ENCODE results near the gene TMEM30B.
A peak's percentile ranks its signal among the peaks of the same experiment; 100 is the strongest.

The TMEM30B gene

DNA sequence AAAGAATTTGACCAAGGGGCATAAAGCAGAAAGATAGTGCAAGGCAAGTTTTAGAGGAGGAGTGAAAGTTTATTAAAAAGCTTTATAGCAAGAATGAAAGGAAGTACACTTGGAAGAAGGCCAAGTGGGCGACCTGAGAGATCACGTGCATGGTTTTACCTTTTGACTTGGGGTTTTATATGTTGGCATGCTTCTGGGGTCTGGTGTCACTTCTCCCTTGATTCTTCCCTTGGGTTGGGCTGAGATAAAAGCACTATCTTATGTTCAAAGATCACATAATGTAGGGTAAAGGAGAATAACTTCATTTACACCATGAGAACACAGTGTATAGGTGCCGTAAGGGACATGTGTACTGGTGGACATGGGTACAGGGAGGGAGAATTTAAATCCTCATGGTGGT lies 17.7 kb upstream of the TMEM30B start:
- DNase-seq (ENCODE audit: low read depth in 2 of 2): no peak

DNA sequence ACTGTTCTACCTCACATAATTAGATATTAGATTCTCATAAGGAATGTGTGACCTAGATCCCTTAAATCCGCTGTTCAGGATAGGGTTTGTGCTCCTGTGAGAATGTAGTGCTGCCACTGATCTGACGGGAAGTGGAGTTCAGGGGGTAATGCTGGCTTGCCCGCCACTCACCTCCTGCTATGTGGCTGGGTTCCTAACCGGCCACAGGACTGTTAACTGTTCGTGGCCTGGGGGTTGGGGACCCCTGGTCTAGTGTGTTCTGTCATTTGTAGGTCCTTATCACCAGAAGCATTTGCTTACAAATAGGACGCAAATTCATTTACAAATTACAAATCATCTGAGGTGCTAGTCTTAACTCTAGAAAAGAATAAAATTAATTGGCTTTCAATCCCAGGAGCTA lies 16.4 kb upstream of the TMEM30B start:
- DNase-seq (ENCODE audit: low read depth in 2 of 2): no peak

DNA sequence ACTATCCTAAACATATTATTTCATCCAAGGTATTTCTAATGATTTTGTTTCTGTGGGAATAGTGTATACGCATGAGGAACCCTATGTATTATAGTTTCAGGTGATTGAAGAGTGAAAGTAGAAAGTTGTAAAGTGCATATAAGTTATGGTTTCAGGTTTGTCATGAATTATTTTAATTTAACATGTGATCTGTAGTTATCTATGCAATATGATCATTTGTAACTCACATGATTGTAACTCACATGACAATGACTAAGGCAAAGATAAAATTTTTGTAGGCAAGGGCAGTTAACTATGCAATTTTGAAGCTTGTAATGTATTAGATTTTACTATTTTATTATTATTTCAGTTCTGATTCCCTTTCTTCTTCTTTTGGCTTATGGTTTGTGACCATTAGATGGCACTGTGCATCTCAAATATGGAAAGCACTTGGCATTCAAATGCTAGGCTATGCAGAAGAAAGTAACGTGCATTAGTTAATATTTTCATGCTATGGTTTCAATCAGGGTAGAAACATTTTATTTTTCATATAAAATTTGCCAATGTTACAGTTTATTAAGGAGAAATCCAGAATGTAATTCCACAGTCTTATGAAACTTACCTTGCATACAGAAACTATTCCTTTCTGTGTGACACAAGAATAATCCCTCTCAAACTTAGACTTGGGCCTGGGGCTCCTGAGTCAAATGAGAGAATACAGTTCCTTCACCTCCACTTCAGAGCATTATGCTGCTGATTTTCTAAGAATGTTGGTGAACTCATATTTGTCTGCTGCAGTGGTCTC lies 15.8 kb upstream of the TMEM30B start:
- DNase-seq (ENCODE audit: low read depth in 2 of 2): no peak

DNA sequence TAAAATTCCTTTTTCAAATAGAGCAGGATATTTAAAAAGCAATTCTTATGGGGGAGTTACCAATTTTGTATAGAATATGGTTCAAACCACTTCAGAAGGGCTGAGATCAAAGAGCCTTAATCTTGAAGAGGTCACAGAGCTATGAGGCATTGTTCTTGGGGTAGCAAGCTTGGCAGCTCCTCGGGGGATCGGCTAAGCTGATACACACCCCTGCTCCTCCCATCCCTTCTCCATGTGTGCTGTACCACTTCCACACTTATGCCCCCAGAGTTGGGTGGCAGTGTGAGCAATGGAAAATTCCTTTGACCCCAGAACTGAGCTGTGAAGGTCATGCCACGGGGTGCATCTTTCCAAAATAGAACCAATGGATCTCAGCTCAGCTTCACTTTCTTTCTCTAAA lies 15.0 kb upstream of the TMEM30B start:
- no peak for DNase-seq (ENCODE audit: low read depth in 2 of 2)

DNA sequence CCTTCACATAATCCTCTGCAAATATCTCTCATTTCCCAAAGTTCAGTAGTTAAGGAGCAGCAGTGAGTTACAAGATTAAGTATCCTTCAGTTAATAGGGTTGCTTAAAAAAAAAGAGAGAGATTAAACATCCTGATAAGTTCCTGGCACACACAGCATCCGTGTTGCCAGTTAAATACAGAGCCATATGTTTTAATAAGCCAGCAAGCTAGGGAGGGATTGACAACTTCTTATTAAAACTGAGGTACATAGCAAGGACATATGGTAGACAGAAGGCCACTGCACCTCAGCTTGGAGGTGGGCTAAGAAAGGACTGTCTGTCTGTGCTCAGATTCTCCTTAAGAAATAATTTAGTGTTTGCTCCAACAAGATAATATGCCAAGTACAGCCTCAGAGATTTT lies 9.6 kb upstream of the TMEM30B start:
- DNase-seq (ENCODE audit: low read depth in 2 of 2): no peak

DNA sequence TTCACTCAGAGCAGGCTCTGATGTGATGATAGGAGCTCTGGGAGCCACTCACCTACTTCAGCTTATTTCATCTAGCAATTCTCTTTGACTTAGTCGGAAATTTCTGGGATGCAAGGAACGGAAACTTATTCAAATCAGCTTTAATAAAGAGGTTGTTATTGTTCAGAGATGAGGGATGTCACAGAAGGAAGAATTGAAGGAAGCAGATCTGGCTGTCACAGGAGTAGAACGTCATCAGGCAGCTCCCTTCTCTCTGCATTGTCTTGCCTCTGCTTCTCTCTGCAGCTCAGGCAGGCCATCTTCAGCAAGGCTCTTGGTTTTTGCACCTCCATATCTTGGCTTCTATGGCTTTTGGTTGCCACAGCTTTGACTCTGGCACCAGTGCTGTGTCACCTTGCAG lies 7.6 kb upstream of the TMEM30B start:
- no peak for DNase-seq (ENCODE audit: low read depth in 2 of 2)

DNA sequence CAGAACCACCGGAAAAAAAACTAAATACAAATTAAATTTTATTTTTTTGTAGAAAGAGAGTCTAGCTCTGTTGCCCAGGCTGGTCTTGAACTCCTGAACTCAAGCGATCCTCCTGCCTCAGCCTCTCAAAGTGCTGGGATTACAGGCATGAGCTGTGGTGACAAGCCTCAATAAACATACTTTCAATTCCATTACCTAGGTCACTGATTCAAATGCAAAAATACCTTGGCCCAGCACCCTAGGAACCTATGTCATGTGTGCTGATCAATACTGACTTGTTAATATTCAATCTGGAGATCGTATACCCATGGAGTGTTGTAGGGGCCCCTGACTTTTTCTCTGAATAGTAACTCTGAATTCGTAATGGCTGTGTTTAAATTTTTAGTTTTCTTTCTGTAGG lies 7.1 kb upstream of the TMEM30B start:
- DNase-seq (ENCODE audit: low read depth in 2 of 2): no peak

DNA sequence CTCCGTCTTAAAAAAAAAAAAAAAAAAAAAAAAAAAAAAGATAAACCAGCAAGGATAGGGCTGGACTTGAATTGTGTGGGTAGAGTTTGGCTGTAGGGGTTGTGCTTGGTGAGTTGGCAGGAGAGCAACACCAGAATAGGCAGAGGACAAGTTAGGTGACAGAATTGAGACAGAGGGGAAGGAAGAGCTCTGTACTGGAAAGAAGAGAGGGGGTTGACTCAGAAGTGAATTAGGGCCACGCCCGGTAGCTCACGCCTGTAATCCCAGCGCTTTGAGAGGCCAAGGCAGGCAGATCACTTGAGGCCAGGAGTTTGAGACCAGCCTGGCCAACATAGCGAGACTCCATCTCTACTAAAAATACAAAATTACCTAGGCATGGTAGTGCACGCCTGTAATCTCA lies 6.1 kb upstream of the TMEM30B start:
- no peak for DNase-seq (ENCODE audit: low read depth in 2 of 2)

DNA sequence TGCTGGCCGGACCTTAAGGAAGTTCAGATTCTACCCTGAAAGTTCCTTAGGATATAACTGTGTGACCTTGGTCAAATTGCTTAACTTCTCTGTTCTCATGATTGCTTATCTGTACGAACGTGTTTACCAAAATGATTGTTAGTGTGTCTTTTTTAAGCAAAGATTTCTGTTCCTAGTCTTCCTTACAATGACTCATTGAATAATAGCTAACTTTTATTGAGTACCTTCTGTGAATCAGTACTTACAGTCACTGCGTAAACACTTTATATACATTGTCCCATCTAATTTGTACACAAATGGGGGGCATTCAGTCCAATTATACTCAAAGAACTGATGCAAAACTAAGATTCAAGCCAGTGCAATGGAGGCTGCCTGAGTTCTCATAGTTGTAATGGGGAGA lies 4.2 kb upstream of the TMEM30B start:
- DNase-seq (ENCODE audit: low read depth in 2 of 2): no peak

DNA sequence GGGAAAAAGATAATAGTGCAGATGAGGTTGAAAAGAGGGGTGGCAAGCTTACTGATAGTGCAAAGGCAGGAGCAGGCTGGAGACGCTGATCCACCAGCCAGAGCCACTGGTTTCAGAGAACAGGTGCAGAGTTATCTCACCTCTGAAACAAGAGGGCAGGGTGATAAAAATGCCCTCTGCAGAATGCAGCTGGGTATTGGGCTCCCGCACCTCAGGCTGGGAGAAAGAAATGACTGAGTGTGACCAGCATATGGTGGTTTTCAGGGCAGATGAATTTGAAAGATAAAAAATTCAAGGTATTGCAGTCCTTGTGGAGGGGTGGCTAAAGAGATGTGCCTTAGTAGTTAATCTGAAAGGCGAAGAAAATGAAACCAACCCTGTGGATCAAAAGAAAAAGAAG lies 2.9 kb upstream of the TMEM30B start:
- DNase-seq (ENCODE audit: low read depth in 2 of 2): no peak

DNA sequence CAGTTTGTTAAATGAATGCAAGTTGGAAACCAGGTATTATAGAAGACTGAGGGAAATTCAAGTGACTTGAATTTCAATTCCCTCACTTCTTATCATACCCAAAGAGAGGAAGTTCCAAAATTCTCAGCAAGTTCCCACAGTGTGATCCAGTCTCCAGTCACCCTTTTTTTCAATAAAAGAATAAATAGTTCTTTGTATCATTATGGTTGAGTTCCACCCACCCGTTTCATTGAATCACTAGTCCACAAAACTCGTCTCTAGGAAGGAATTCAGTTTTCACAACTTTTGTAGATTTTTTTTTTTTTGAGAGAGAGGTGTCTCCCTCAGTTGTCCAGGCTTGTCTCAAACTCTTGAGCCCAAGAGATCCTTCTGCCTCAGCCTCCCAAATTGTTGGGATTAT lies 1.6 kb upstream of the TMEM30B start:
- no peak for DNase-seq (ENCODE audit: low read depth in 2 of 2)

DNA sequence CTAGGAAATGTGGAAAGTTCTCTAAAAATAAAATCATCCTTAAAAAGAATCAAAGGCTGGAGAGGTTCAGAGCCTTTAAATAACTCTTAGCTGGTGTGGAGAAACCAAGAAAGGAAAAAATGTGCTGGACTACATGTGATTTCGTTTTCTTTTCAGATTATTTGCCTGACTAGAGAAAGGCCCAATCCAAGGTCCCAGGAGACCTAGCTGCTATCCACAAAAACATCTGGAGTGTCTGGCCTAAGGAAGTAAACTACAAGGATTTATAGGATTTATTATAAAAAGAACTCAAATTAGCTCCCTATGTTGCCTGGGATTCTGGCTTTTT lies 774 bp upstream of the TMEM30B start:
- DNase-seq (ENCODE audit: low read depth in 2 of 2): no peak

DNA sequence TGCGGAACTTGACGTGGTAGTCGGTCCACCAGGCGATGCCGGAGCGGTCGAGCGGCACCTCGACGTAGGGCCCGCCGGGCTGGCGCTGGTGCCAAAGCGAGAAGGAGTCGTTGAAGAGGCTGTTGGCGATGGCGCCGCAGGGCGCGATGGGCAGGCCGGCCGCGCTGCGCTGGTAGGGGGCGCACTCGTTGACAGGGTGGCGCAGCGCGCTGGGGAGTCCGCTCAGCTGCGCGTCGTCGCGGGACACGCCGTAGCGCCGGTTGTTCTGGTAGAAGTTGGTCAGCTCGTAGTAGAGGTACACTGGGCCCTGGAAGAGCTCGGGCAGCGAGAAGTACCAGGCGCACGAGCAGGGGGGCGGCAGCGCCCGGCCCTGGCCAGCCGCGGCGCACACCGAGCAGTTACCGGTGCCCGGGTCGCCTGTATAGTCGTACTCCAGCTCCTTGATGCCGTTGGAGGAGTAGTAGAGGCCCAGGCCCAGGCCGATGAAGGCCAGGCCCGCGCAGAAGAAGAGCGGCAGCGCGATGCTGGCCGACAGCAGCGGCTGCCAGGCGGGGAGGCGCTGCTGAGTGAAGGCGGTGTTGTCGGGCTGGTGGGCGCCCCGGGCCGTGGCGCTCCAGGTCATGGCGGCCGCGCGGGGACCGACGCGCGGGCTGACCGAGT lies 482 bp downstream of the TMEM30B start:
- DNase-seq (ENCODE audit: low read depth in 2 of 2): peak; percentile 43 to 76

DNA sequence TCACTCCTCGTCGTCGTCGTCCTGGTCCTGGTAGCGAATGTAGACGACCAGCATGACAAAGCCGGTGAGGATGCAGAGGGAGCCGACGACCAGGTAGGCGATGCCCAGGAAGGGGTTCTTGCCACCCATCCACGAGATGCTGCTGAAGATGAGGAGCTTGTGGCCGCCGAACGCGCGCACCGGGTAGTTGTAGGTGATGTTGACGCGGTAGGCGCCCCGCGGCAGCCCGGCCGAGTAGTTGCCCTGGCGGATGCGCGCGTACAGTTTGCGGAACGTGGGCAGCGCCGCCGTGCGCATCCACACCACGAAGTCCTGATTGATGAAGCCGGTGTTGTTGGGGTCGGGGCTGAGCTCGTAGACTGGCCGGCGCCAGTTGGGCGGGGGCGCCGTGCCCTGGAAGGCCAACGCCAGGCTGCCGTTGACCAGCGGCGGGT lies 1.0 kb downstream of the TMEM30B start:
- peak in 1 of 2 donors; percentile 43 for DNase-seq (ENCODE audit: low read depth in 2 of 2)

DNA sequence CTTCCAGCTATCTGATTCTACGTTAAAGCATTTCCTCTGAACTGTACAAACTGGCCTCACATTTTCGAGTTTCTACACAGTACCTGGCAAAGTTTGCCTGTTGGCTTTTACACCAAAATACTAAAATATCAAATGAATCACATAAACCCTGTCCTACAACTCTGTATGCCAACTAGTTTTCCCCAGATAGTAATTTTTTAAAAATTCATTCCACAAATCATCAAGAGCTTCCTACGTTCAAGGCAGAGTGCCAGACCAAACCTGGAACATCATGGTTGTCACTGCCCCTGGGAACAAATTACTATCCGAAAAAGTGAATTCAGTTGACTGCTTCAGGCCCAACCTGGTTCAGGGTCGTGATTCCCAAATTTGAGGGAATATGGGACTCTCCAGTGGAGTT lies 2.1 kb downstream of the TMEM30B start:
- DNase-seq (ENCODE audit: low read depth in 2 of 2): no peak

DNA sequence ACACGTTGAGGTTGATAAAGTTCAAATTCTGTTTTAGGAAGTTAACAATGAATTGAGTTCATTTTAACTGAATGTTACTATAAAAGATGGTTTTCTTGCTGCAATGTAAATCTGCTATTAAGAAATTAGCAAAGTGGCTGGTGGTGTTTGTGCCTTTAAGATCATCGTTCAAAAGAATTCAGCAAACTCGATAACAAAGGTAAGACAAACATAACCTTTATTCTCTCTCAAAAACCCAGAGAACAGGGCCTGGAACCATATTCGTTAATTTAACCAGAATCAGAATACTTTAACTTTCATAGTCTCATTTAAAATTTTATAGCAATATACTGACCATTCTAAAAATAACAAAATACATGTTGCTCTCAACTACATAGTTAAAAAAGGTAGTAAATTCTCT lies 3.4 kb downstream of the TMEM30B start:
- DNase-seq (ENCODE audit: low read depth in 2 of 2): no peak

DNA sequence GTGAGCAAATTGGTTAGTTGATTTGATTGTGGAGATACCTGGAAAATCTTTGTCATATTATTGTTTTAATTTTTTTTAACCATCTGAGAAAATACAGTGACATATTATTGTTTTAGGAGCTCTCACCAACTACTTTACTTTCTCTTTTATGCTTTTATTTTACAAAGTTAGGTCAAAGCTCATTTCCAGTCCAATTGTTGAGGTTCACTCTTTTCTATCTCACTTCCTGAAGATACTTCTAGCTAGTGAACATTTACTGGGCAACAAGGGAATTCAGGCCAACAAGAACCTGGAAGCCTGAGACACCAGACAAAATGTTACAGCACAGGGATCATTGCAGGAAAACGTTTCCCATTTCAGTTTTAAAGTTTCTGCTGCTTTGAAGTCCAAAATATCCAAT lies 3.9 kb downstream of the TMEM30B start:
- no peak for DNase-seq (ENCODE audit: low read depth in 2 of 2)

DNA sequence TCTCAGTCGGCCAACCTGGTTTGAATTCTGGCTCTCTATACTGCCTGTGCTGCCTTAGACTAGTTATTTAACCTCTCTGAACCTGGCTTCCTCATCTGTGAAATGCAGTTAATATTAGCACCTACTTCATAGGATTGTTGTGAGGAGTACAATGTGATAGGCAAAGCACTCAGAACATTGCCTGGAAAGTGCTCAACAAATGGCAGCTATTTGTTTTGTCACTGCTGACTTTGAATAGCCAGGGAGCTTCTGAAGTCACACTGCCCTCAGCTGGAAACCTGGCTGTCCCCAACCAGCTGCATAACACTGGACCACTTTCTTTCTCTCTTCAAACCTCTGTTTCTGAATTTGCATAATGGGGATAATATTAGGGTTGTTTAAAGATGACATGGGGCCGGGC lies 9.6 kb downstream of the TMEM30B start:
- no peak for DNase-seq (ENCODE audit: low read depth in 2 of 2)

DNA sequence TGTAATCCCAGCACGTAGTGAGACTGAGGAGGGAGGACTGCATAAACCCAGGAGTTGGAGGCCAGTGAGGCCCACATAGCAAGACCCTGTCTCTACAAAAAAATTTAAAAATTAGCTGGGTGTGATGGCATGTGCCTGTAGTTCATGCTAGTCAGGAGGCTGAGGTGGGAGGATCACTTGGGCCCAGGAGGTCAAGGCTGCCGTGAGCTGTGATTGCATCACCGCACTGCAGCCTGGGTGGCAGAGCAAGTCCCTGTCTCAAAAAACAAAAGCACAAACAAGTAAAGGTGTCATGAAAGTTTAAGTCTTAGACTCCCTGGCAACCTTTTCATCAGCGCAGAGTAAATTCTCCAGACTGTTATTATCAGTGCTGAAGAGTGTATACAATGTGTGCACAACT lies 10.4 kb downstream of the TMEM30B start:
- no peak for DNase-seq (ENCODE audit: low read depth in 2 of 2)

DNA sequence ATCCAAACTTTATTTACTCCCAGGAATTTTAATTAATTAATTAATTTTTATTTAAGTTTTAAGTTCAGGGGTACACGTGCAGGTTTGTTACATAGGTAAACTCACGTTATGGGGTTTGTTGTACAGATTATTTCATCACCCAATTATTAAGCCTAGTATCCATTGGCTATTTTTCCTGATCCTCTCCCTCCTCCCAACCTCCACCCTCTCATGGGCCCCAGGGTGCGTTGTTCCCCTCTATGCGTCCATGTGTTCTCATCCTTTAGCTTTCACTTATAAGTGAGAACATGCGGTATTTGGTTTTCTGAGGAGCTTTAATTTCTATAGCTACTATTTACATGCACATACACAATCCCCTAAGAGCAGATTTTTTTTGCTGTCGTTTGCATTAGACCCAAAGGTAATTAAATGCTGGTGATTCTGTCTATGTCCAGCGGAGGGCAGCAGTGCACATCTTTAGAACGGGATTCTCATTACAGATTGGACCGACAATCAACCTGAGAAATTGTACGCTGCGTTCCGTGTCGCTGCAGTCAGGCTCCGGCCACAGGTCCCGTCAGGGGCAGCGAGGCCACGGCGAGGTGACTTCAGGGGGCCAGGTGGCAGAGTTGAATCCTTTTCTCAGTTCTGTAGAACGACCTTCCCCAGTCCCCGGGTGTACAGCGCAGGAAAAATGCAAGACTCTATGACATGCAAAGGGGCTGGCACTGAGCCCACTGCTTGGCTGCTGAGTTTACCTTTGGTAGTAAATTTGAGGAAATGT lies 11.6 kb downstream of the TMEM30B start:
- DNase-seq (ENCODE audit: low read depth in 2 of 2): peak; percentile 45 to 67

DNA sequence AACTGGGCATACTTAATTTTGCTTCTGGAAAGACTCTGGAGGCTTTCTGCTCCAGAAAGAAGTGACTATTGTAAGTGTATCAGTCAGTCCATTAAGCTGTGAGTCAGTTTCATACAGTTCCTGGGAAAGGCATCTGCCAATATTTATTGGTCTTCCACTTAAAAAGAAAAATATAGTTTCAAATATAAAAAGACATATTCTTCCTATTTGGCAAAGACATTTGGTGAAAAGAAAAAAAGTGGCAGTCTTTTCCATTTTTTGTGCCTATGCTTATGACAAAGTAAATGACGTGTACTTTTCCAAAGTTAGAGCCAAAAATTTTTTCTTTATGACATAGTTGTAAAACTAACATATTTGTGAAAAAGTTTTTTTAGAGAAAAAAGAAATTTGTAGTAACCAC lies 12.3 kb downstream of the TMEM30B start:
- no peak for DNase-seq (ENCODE audit: low read depth in 2 of 2)

DNA sequence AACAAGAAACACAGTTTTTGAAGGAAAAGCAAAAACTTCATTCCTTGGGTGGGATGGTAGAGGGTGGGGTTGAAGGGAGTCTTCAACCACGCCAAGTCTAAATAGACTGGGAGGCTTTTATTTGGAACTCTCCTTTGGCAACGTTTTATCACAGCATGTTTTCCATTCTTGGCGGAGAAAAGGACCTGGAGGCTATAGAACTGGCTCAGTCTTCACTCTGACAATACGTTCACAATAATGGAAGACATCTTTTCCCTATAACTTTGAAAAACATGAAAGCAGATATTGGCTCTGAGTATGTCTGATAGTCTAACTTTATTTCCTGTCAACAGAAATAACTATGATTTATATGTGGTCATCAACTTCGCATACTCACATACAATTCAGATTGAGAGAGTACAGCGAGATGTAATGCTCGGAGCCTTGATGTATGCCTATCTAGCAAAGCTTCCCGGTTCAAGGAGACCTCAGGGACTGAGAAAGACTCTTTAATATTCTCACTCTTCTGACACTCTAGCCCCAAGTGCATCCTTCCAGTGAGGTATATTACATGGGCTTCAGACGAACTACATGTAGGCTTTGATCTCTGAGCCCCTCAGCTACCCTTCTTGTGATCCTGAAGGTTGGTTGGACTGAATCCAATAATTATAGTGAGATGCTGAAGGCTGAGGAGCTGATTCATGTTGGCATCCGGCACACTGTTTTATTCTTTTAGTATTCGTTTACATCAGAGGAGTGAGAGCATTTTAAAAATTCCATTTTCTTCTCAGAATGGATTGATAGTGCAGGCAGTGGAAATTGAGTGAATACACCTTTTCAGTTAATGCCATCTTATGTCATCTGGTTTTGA lies 14.0 kb downstream of the TMEM30B start:
- no peak for DNase-seq (ENCODE audit: low read depth in 2 of 2)
